Measurements from ENCODE around the gene NR1H2. TPM values are rescaled to one million over a fixed set of nuclear protein-coding genes. Genes with fewer than 3 reads are reported as not detected.

NR1H2 gene
- 19.2 TPM for polyA plus RNA-seq (2013, experiment 1 of 2)
- 19.3 TPM for polyA plus RNA-seq (2013, experiment 2 of 2)

- Histone ChIP-seq H3K18ac (ENCODE audit: low read length) (peak within 1 kb of the TSS; percentile 75), H3K56ac (ENCODE audit: low read length) (peak within 1 kb of the TSS; percentile 88), H3K4me1 (ENCODE audit: control insufficient read depth, low read depth, low read length) (no peaks in the 10 kb centered on the region), H4K8ac (ENCODE audit: low read depth, low read length) (peak within 1 kb of the TSS; percentile 91), H3K4ac (ENCODE audit: low read depth, low read length) (no peak within 1 kb of the TSS), H2AK5ac (ENCODE audit: low read length) (no peak within 1 kb of the TSS), H3K23ac (ENCODE audit: low read length) (no peak within 1 kb of the TSS), H3K4me3 (ENCODE audit: low read length) (peak within 1 kb of the TSS; percentile 80), H3K27ac (ENCODE audit: low read depth, low read length) (peak within 1 kb of the TSS; percentile 91), H4K5ac (ENCODE audit: low read length) (no peak within 1 kb of the TSS), H3K36me3 (ENCODE audit: control insufficient read depth, insufficient read depth, low read length) (no peaks in the 10 kb centered on the region), H3K79me2 (ENCODE audit: control insufficient read depth, insufficient read depth, low read length) (no peaks in the 10 kb centered on the region), H3K4me2 (ENCODE audit: low read length) (peak within 1 kb of the TSS; percentile 56), H3K27me3 (ENCODE audit: insufficient read depth, low read length, poor library complexity) (no peaks in the 10 kb centered on the region), H3K79me1 (ENCODE audit: low read length) (peaks cover 1% of the 10 kb centered on the region), H2BK15ac (replicated peaks; ENCODE audit: low read depth) (no peak within 1 kb of the TSS), H2BK120ac (ENCODE audit: low read depth, low read length) (no peak within 1 kb of the TSS), H3K9ac (ENCODE audit: low read length) (peak within 1 kb of the TSS; percentile 75), H2BK5ac (ENCODE audit: low read length) (no peak within 1 kb of the TSS)
- WGBS (ENCODE audit: extremely low coverage, insufficient coverage, low lambda C conversion rate), result no CpG with 5 or more reads among the region's 67 CpGs
- DNase-seq, result peak; percentile 99
Measured at GRCh38 chr19:50376166-50377050, at the start of gene NR1H2. NR1H2 (plus strand) TSS chr19:50376457; CDS start chr19:50377606, 1,149 bp downstream.

DNA sequence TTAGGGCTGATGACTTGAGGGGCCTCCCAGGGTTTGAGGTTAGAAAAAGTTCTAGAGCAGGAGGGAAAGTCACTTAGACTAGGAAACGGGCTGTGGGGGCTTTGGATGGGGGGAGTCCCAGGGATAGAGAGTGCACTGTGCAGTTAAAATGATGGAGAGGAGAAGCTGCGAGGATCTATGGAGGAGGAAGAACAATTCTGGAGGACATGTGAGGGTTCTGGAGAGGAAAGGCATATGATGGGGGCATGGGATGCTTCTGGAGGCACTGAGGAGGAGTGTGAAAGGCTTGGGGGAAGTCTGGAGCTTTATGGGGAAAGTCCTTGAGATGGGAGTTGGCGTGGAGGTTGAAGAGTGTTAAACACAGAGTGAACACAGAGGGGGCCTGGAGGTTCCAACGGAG, 49.2 kb upstream of the NR1H2 start:
- Histone ChIP-seq H3K4ac (ENCODE audit: low read depth, low read length) (no peak overlapping the region), H3K18ac (ENCODE audit: low read length) (no peak overlapping the region), H3K23ac (ENCODE audit: low read length) (no peak overlapping the region), H3K36me3 (ENCODE audit: control insufficient read depth, insufficient read depth, low read length) (no peaks in the 10 kb centered on the region), H3K79me2 (ENCODE audit: control insufficient read depth, insufficient read depth, low read length) (no peaks in the 10 kb centered on the region), H3K4me2 (ENCODE audit: low read length) (no peak overlapping the region), H4K5ac (ENCODE audit: low read length) (no peak overlapping the region), H2BK120ac (ENCODE audit: low read depth, low read length) (no peak overlapping the region), H4K8ac (ENCODE audit: low read depth, low read length) (no peak overlapping the region), H2AK5ac (ENCODE audit: low read length) (no peak overlapping the region), H2BK5ac (ENCODE audit: low read length) (no peak overlapping the region), H3K56ac (ENCODE audit: low read length) (no peak overlapping the region), H3K27ac (ENCODE audit: low read depth, low read length) (no peak overlapping the region), H3K4me1 (ENCODE audit: control insufficient read depth, low read depth, low read length) (peaks cover 6% of the 10 kb centered on the region), H3K27me3 (ENCODE audit: insufficient read depth, low read length, poor library complexity) (peaks cover 15% of the 10 kb centered on the region), H3K9ac (ENCODE audit: low read length) (no peak overlapping the region), H3K4me3 (ENCODE audit: low read length) (no peak overlapping the region), H2BK15ac (replicated peaks; ENCODE audit: low read depth) (no peak overlapping the region), H3K79me1 (ENCODE audit: low read length) (no peaks in the 10 kb centered on the region)
- DNase-seq, result no peak
- no CpG with 5 or more reads among the region's 4 CpGs for WGBS (ENCODE audit: extremely low coverage, insufficient coverage, low lambda C conversion rate)

GRCh38 chr19:50327461-50328223, 48.6 kb upstream of the NR1H2 start:
- H3K23ac ChIP-seq (ENCODE audit: low read length), result no peak overlapping the region
- no peak overlapping the region for H3K27ac ChIP-seq (ENCODE audit: low read depth, low read length)
- H3K56ac ChIP-seq (ENCODE audit: low read length), result no peak overlapping the region
- no peak for DNase-seq
- no peaks in the 10 kb centered on the region for H3K36me3 ChIP-seq (ENCODE audit: control insufficient read depth, insufficient read depth, low read length)
- WGBS (ENCODE audit: extremely low coverage, insufficient coverage, low lambda C conversion rate), result no CpG with 5 or more reads among the region's 20 CpGs
- H3K4me3 ChIP-seq (ENCODE audit: low read length), result no peak overlapping the region
- H3K4me1 ChIP-seq (ENCODE audit: control insufficient read depth, low read depth, low read length), result peaks cover 6% of the 10 kb centered on the region
- H3K4me2 ChIP-seq (ENCODE audit: low read length), result no peak overlapping the region
- H4K5ac ChIP-seq (ENCODE audit: low read length), result no peak overlapping the region
- H3K18ac ChIP-seq (ENCODE audit: low read length), result no peak overlapping the region
- peaks cover 15% of the 10 kb centered on the region for H3K27me3 ChIP-seq (ENCODE audit: insufficient read depth, low read length, poor library complexity)
- no peaks in the 10 kb centered on the region for H3K79me2 ChIP-seq (ENCODE audit: control insufficient read depth, insufficient read depth, low read length)
- no peaks in the 10 kb centered on the region for H3K79me1 ChIP-seq (ENCODE audit: low read length)
- no peak overlapping the region for H2BK15ac ChIP-seq (replicated peaks; ENCODE audit: low read depth)
- H3K9ac ChIP-seq (ENCODE audit: low read length), result no peak overlapping the region
- no peak overlapping the region for H2BK5ac ChIP-seq (ENCODE audit: low read length)
- H3K4ac ChIP-seq (ENCODE audit: low read depth, low read length), result no peak overlapping the region
- no peak overlapping the region for H4K8ac ChIP-seq (ENCODE audit: low read depth, low read length)
- H2BK120ac ChIP-seq (ENCODE audit: low read depth, low read length), result no peak overlapping the region
- H2AK5ac ChIP-seq (ENCODE audit: low read length), result no peak overlapping the region

GRCh38 chr19:50328224-50328872, 47.9 kb upstream of the NR1H2 start:
- Histone ChIP-seq H3K4me2 (ENCODE audit: low read length) (peak overlapping the region; percentile 48), H3K18ac (ENCODE audit: low read length) (peak overlapping the region; percentile 31), H2BK5ac (ENCODE audit: low read length) (no peak overlapping the region), H3K79me1 (ENCODE audit: low read length) (no peaks in the 10 kb centered on the region), H3K27ac (ENCODE audit: low read depth, low read length) (no peak overlapping the region), H2BK15ac (replicated peaks; ENCODE audit: low read depth) (no peak overlapping the region), H4K5ac (ENCODE audit: low read length) (no peak overlapping the region), H3K23ac (ENCODE audit: low read length) (peak overlapping the region; percentile 24), H3K4ac (ENCODE audit: low read depth, low read length) (no peak overlapping the region), H3K79me2 (ENCODE audit: control insufficient read depth, insufficient read depth, low read length) (no peaks in the 10 kb centered on the region), H3K4me3 (ENCODE audit: low read length) (peak overlapping the region; percentile 12), H2BK120ac (ENCODE audit: low read depth, low read length) (no peak overlapping the region), H3K4me1 (ENCODE audit: control insufficient read depth, low read depth, low read length) (peaks cover 6% of the 10 kb centered on the region), H3K27me3 (ENCODE audit: insufficient read depth, low read length, poor library complexity) (peaks cover 15% of the 10 kb centered on the region), H2AK5ac (ENCODE audit: low read length) (no peak overlapping the region), H3K36me3 (ENCODE audit: control insufficient read depth, insufficient read depth, low read length) (no peaks in the 10 kb centered on the region), H3K56ac (ENCODE audit: low read length) (peak overlapping the region; percentile 84), H3K9ac (ENCODE audit: low read length) (peak overlapping the region; percentile 63), H4K8ac (ENCODE audit: low read depth, low read length) (no peak overlapping the region)
- WGBS (ENCODE audit: extremely low coverage, insufficient coverage, low lambda C conversion rate), result no CpG with 5 or more reads among the region's 104 CpGs
- peak; percentile 36 for DNase-seq

- H2AK5ac ChIP-seq (ENCODE audit: low read length), result no peak overlapping the region
- H3K4ac ChIP-seq (ENCODE audit: low read depth, low read length), result no peak overlapping the region
- H3K36me3 ChIP-seq (ENCODE audit: control insufficient read depth, insufficient read depth, low read length), result no peaks in the 10 kb centered on the region
- H4K5ac ChIP-seq (ENCODE audit: low read length), result no peak overlapping the region
- H3K9ac ChIP-seq (ENCODE audit: low read length), result no peak overlapping the region
- H3K27me3 ChIP-seq (ENCODE audit: insufficient read depth, low read length, poor library complexity), result peaks cover 15% of the 10 kb centered on the region
- peaks cover 6% of the 10 kb centered on the region for H3K4me1 ChIP-seq (ENCODE audit: control insufficient read depth, low read depth, low read length)
- no peak overlapping the region for H2BK5ac ChIP-seq (ENCODE audit: low read length)
- H3K23ac ChIP-seq (ENCODE audit: low read length), result no peak overlapping the region
- H3K4me3 ChIP-seq (ENCODE audit: low read length), result no peak overlapping the region
- no peak overlapping the region for H4K8ac ChIP-seq (ENCODE audit: low read depth, low read length)
- DNase-seq, result no peak
- H3K79me1 ChIP-seq (ENCODE audit: low read length), result no peaks in the 10 kb centered on the region
- peak overlapping the region; percentile 31 for H3K18ac ChIP-seq (ENCODE audit: low read length)
- H3K27ac ChIP-seq (ENCODE audit: low read depth, low read length), result no peak overlapping the region
- no peak overlapping the region for H2BK15ac ChIP-seq (replicated peaks; ENCODE audit: low read depth)
- no CpG with 5 or more reads among the region's 40 CpGs for WGBS (ENCODE audit: extremely low coverage, insufficient coverage, low lambda C conversion rate)
- no peak overlapping the region for H2BK120ac ChIP-seq (ENCODE audit: low read depth, low read length)
- H3K56ac ChIP-seq (ENCODE audit: low read length), result peak overlapping the region; percentile 84
- H3K4me2 ChIP-seq (ENCODE audit: low read length), result peak overlapping the region; percentile 48
- H3K79me2 ChIP-seq (ENCODE audit: control insufficient read depth, insufficient read depth, low read length), result no peaks in the 10 kb centered on the region
Measured at GRCh38 chr19:50328873-50329145, 47.4 kb upstream of the NR1H2 start.

Measured in mesendoderm (in vitro differentiated cells).